Measurements from ENCODE around the gene SBNO2. TPM values are rescaled to one million over a fixed set of nuclear protein-coding genes. Genes with fewer than 3 reads are reported as not detected.

The SBNO2 gene
- total and polyA plus RNA-seq, 2 of the 4 experiments (the other 2 are of a cell fraction) = 13.4 to 40.5 TPM

DNA sequence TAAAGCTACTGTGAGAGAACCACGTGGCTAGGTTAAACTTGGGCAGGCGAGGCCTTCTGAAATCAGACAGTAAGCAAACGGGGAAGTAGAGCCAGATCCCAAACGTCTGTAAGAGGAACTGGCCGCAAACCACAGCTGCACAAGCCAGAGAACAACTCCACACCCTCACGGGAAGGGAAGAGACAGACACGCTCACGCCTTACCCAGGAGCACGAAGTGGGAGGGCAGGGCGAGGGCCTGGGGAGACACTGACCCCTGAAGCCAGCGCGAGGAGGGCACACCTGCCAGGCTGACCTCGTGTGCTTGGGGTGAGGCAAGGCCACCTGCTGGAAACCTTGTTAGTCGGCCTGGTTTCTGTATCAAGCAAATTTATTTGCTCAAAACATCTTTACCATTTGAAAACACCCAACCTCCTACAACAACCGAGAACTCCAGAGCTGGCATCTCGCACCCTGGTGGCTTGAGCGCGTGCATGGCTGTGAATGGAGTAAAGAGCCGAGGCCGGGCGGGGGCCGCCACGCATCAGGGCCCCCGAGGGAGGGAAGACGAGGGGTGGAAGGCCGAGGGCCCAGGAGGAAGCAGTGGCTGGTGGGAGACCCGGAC lies 86.2 kb downstream of the SBNO2 start:
- TSS peak; percentile 24 for BruUV-seq (replicated peaks)
- ChIA-PET CTCF (interaction anchor here (0.6 kb wide), 2 partner anchors 23 to 106 kb away, joined by 3 read pairs; no protein-coding TSS in a partner anchor), POLR2A (ENCODE audit: unreplicated experiment) (no interaction called here)
- H3K36me3 ChIP-seq (ENCODE audit: control insufficient read depth, insufficient read depth, low read length) = peaks cover 39% of the 10 kb centered on the region
- H2BK15ac ChIP-seq (ENCODE audit: low read depth, low read length) = no peak overlapping the region
- intact Hi-C loops (cut with micrococcal nuclease) (no loop called here), in situ Hi-C loops (cut with MboI; ENCODE audit: low sequenced_read_pairs) (no loop called here), dilution Hi-C loops (cut with HindIII; ENCODE audit: low sequenced_read_pairs, unreplicated experiment) (no loop called here)
- no peak overlapping the region for H3K14ac ChIP-seq (replicated peaks; ENCODE audit: low read depth, low read length)
- H3K4me3 ChIP-seq (ENCODE audit: insufficient read depth, low read depth, low read length) = no peak overlapping the region
- no peak for ATAC-seq (ENCODE audit: low read depth)
- no peak for DNase-seq
- H3K9me1 ChIP-seq (ENCODE audit: insufficient read depth, low read length) = no peaks in the 10 kb centered on the region
- H3K4me1 ChIP-seq (ENCODE audit: control insufficient read depth, insufficient read depth, low read length) = no peaks in the 10 kb centered on the region
- H2BK5ac ChIP-seq (ENCODE audit: low read depth, low read length, poor library complexity, severe bottlenecking) = no peak overlapping the region
- no peak overlapping the region for H4K5ac ChIP-seq (ENCODE audit: low read depth, low read length)
- no peak overlapping the region for H4K91ac ChIP-seq (ENCODE audit: insufficient read depth, low read depth, low read length)
- no peak overlapping the region for H3K56ac ChIP-seq (ENCODE audit: extremely low read depth, insufficient read depth, low read length)
- no peak overlapping the region for H2AFZ ChIP-seq (replicated peaks; ENCODE audit: low read length, poor library complexity)
- H3K9me3 ChIP-seq (ENCODE audit: control insufficient read depth, insufficient read depth, low read length) = no peaks in the 10 kb centered on the region
- H3K27ac ChIP-seq (ENCODE audit: insufficient read depth, low read length) = no peak overlapping the region
- no peak overlapping the region for H4K8ac ChIP-seq (ENCODE audit: low read depth in 2 of 2, low read length in 2 of 2)
- no peak overlapping the region for H3K18ac ChIP-seq (ENCODE audit: low read depth, low read length)
- no peak overlapping the region for H3K4ac ChIP-seq (ENCODE audit: low read depth, low read length)
- H3K23ac ChIP-seq (ENCODE audit: low read depth, low read length) = no peak overlapping the region
- peaks cover 0 to 9% of the 10 kb centered on the region in 2 experiments; a peak in 1 of 4 replicates for H3K79me1 ChIP-seq (ENCODE audit: low read depth in 1 of 2, low read length in 2 of 2)
- peaks cover 11% of the 10 kb centered on the region for H4K20me1 ChIP-seq (ENCODE audit: insufficient read depth, low read length)
- no peaks in the 10 kb centered on the region for H3K27me3 ChIP-seq (ENCODE audit: control insufficient read depth, insufficient read depth, low read length)
- no peak overlapping the region for H2BK20ac ChIP-seq (ENCODE audit: low read depth, low read length)
- 69% methylated on average over 6 of the region's 27 CpGs; no CpG with 5 or more reads in 1 of the 2 experiments for WGBS, 2 experiments (ENCODE audit: extremely low coverage in 2 of 2, insufficient read length in 1 of 2)
- no peak for TF ChIP-seq FOS (IDR thresholded peaks at IDR 0.05; ENCODE audit: low read depth, low read length)
- TF ChIP-seq RCOR1 (IDR thresholded peaks at IDR 0.05; ENCODE audit: insufficient replicate concordance, low read length) = no peak
- no peak for TF ChIP-seq POLR2A (IDR thresholded peaks at IDR 0.05; ENCODE audit: low read depth, low read length)
- no peak for TF ChIP-seq MXI1 (IDR thresholded peaks at IDR 0.05; ENCODE audit: borderline replicate concordance, low read depth, low read length)
- TF ChIP-seq NFE2L2 (IDR thresholded peaks at IDR 0.05; ENCODE audit: low read depth, low read length) = no peak
- no peak for TF ChIP-seq BHLHE40 (IDR thresholded peaks at IDR 0.05; ENCODE audit: low read depth, low read length)
- TF ChIP-seq, protein P1, sequence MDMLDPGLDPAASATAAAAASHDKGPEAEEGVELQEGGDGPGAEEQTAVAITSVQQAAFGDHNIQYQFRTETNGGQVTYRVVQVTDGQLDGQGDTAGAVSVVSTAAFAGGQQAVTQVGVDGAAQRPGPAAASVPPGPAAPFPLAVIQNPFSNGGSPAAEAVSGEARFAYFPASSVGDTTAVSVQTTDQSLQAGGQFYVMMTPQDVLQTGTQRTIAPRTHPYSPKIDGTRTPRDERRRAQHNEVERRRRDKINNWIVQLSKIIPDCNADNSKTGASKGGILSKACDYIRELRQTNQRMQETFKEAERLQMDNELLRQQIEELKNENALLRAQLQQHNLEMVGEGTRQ (IDR thresholded peaks at IDR 0.05; ENCODE audit: low read depth, low read length) = no peak
- no peak for TF ChIP-seq MAFK (IDR thresholded peaks at IDR 0.05; ENCODE audit: low read depth, low read length)
- no peak overlapping the region for H3K4me2 ChIP-seq (ENCODE audit: low read depth, low read length)
- no peak overlapping the region for H2AK5ac ChIP-seq (ENCODE audit: low read depth, low read length)
- H3K9ac ChIP-seq (ENCODE audit: low read depth, low read length) = no peak overlapping the region
- H2AK9ac ChIP-seq (replicated peaks; ENCODE audit: low read depth, low read length, poor library complexity) = no peak overlapping the region
- no peak overlapping the region for H2BK120ac ChIP-seq (ENCODE audit: low read depth, low read length)

All from IMR-90 (cell line).